ENCODE measurements around the gene C12orf57. TPM values are rescaled to one million over a fixed set of nuclear protein-coding genes. Genes with fewer than 3 reads are reported as not detected.

C12orf57 gene
- total RNA-seq, 2 donors from 2014 or later, result 114 to 206 TPM

GRCh38 chr12:6909421-6910145 lies 34.2 kb upstream of the C12orf57 start:
- no peaks in the 10 kb centered on the region for H3K4me1 ChIP-seq
- no peak for TF ChIP-seq CTCF (IDR thresholded peaks at IDR 0.05)
- no peak overlapping the region for H3K9ac ChIP-seq (ENCODE audit: low read depth in 2 of 2, low read length in 2 of 2)
- no peaks in the 10 kb centered on the region for H3K27me3 ChIP-seq
- no peak overlapping the region for H3K4me3 ChIP-seq
- intact Hi-C loops (cut with DNase I), result no loop called here
- H3K27ac ChIP-seq, result no peak overlapping the region
- no peaks in the 10 kb centered on the region for H3K9me3 ChIP-seq
- no peak for DNase-seq
- H3K36me3 ChIP-seq, result no peaks in the 10 kb centered on the region

- no peaks in the 10 kb centered on the region for H3K27me3 ChIP-seq
- no peak overlapping the region for H3K27ac ChIP-seq
- no peaks in the 10 kb centered on the region for H3K36me3 ChIP-seq
- TF ChIP-seq CTCF (IDR thresholded peaks at IDR 0.05), result no peak
- H3K4me1 ChIP-seq, result no peaks in the 10 kb centered on the region
- no peak overlapping the region for H3K4me3 ChIP-seq
- intact Hi-C loops (cut with DNase I), result no loop called here
- no peak for DNase-seq
- no peaks in the 10 kb centered on the region for H3K9me3 ChIP-seq
- no peak overlapping the region for H3K9ac ChIP-seq (ENCODE audit: low read depth in 2 of 2, low read length in 2 of 2)
Observed at GRCh38 chr12:6912164-6912935, 31.5 kb upstream of the C12orf57 start.

GRCh38 chr12:6914246-6914946 lies 29.4 kb upstream of the C12orf57 start, which contains the start of gene ENO2:
Gene ENO2, plus strand, starts transcription at chr12:6914580. Its CDS starts 1,253 bp downstream, at chr12:6915833.
- TF ChIP-seq CTCF (IDR thresholded peaks at IDR 0.05), result no peak
- H3K36me3 ChIP-seq, result no peaks in the 10 kb centered on the region
- H3K9me3 ChIP-seq, result no peaks in the 10 kb centered on the region
- H3K4me1 ChIP-seq, result no peaks in the 10 kb centered on the region
- H3K27me3 ChIP-seq, result no peaks in the 10 kb centered on the region
- peak within 1 kb of the TSS; percentile 61 for H3K27ac ChIP-seq
- intact Hi-C loops (cut with DNase I), result no loop called here
- peak within 1 kb of the TSS; percentile 40 to 82 for H3K9ac ChIP-seq (ENCODE audit: low read depth in 2 of 2, low read length in 2 of 2)
- DNase-seq, result peak; percentile 74
- peak within 1 kb of the TSS; percentile 54 for H3K4me3 ChIP-seq

- H3K36me3 ChIP-seq, result no peaks in the 10 kb centered on the region
- H3K9me3 ChIP-seq, result no peaks in the 10 kb centered on the region
- no peak for TF ChIP-seq CTCF (IDR thresholded peaks at IDR 0.05)
- intact Hi-C loops (cut with DNase I), result no loop called here
- peak overlapping the region; percentile 54 for H3K4me3 ChIP-seq
- DNase-seq, result peak; percentile 65
- H3K27ac ChIP-seq, result peak overlapping the region; percentile 61
- H3K27me3 ChIP-seq, result no peaks in the 10 kb centered on the region
- peak overlapping the region; percentile 40 to 82 for H3K9ac ChIP-seq (ENCODE audit: low read depth in 2 of 2, low read length in 2 of 2)
- H3K4me1 ChIP-seq, result no peaks in the 10 kb centered on the region
Observed at GRCh38 chr12:6914947-6915788, 28.7 kb upstream of the C12orf57 start.

Data from colonic mucosa (tissue), 4 donors.